Thymus (tissue), 11 donors: ENCODE measurements around the gene PROC. TPM values are rescaled to one million over a fixed set of nuclear protein-coding genes. Genes with fewer than 3 reads are reported as not detected.

Source experiments
- DNase-seq, 9 donors: peaks; one replicate each; pipeline ENCODE4 v3.0.0-alpha.2; 2013; ENCODE audit warnings: low spot score in 9 of 9, low read depth in 6 of 9, missing footprints in 1 of 9
- H3K27ac ChIP-seq, 2 donors: one replicate each; pipeline ENCODE4 v1.5.1; 2013; ENCODE audit warnings: control low read depth in 1 of 2, low read depth in 1 of 2, low read length in 1 of 2, mild to moderate bottlenecking in 1 of 2, moderate library complexity in 1 of 2
- H3K27me3 ChIP-seq, 2 donors: one replicate each; pipeline ENCODE4 v1.5.1; 2013; ENCODE audit warnings: low read length in 1 of 2; ENCODE audit not compliant: control insufficient read depth in 2 of 2, insufficient read depth in 1 of 2
- H3K36me3 ChIP-seq, 2 donors: one replicate each; pipeline ENCODE4 v1.5.1; 2013; ENCODE audit warnings: low read length in 1 of 2, mild to moderate bottlenecking in 1 of 2, moderate library complexity in 1 of 2; ENCODE audit not compliant: control insufficient read depth in 2 of 2, insufficient read depth in 2 of 2
- H3K4me1 ChIP-seq, 2 donors: one replicate each; pipeline ENCODE4 v1.5.1; 2013; ENCODE audit warnings: low read length in 2 of 2; ENCODE audit not compliant: control insufficient read depth in 2 of 2, insufficient read depth in 2 of 2
- H3K4me3 ChIP-seq, 2 donors: one replicate each; pipeline ENCODE4 v1.5.1; 2013; ENCODE audit warnings: low read length in 2 of 2, control low read depth in 1 of 2, mild to moderate bottlenecking in 1 of 2
- H3K9me3 ChIP-seq, 2 donors: one replicate each; pipeline ENCODE4 v1.5.1; 2013; ENCODE audit warnings: low read length in 1 of 2, mild to moderate bottlenecking in 1 of 2; ENCODE audit not compliant: control insufficient read depth in 2 of 2, insufficient read depth in 1 of 2
- WGBS: extraction: QIAGEN DNeasy Blood & Tissue Kit; methylation state at CpG from one replicate; pipeline ENCODE4 v1.1.7; 2013; 5-methylcytosine and 5-hydroxymethylcytosine counted together
- polyA plus RNA-seq: library from polyadenylated mRNA; stranded (reverse); fragments of 200-250 nt; gene quantifications from one replicate; pipeline ENCODE4 v1.2.3, GENCODE V29; 2013
- total RNA-seq: library from RNA; stranded (reverse); fragments of 120-200 nt; gene quantifications from one replicate; pipeline ENCODE4 v1.2.4, GENCODE V29; 2013
- donor health status: healthy.

The PROC gene
- total and polyA plus RNA-seq, 2 donors, result 0.71 to 2.5 TPM

DNA sequence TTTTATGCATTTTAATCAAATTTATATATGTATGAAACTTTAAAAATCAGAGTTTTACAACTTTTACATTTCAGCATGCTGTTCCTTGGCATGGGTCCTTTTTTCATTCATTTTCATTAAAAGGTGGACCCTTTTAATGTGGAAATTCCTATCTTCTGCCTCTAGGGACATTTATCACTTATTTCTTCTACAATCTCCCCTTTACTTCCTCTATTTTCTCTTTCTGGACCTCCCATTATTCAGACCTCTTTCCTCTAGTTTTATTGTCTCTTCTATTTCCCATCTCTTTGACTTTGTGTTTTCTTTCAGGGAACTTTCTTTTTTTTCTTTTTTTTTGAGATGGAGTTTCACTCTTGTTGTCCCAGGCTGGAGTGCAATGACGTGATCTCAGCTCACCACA is 5.7 kb downstream of the PROC start:
- no peak overlapping the region for H3K27ac ChIP-seq
- no peak for DNase-seq
- no peaks in the 10 kb centered on the region for H3K36me3 ChIP-seq
- 72% methylated on average over 1 of the region's 1 CpG for WGBS
- H3K4me3 ChIP-seq, result peak overlapping the region in 1 of 2 donors; percentile 40
- H3K27me3 ChIP-seq, result peaks cover 0 to 29% of the 10 kb centered on the region in 2 donors
- peaks cover 5 to 31% of the 10 kb centered on the region in 2 donors for H3K4me1 ChIP-seq
- H3K9me3 ChIP-seq, result no peaks in the 10 kb centered on the region

DNA sequence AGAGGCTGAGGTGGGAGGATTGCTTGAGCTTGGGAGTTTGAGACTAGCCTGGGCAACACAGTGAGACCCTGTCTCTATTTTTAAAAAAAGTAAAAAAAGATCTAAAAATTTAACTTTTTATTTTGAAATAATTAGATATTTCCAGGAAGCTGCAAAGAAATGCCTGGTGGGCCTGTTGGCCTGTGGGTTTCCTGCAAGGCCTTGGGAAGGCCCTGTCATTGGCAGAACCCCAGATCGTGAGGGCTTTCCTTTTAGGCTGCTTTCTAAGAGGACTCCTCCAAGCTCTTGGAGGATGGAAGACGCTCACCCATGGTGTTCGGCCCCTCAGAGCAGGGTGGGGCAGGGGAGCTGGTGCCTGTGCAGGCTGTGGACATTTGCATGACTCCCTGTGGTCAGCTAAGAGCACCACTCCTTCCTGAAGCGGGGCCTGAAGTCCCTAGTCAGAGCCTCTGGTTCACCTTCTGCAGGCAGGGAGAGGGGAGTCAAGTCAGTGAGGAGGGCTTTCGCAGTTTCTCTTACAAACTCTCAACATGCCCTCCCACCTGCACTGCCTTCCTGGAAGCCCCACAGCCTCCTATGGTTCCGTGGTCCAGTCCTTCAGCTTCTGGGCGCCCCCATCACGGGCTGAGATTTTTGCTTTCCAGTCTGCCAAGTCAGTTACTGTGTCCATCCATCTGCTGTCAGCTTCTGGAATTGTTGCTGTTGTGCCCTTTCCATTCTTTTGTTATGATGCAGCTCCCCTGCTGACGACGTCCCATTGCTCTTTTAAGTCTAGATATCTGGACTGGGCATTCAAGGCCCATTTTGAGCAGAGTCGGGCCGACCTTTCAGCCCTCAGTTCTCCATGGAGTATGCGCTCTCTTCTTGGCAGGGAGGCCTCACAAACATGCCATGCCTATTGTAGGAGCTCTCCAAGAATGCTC is 6.6 kb downstream of the PROC start:
- 90% methylated on average over 13 of the region's 13 CpGs for WGBS
- Histone ChIP-seq H3K27me3 (peaks cover 0 to 29% of the 10 kb centered on the region in 2 donors), H3K27ac (no peak overlapping the region), H3K36me3 (no peaks in the 10 kb centered on the region), H3K9me3 (no peaks in the 10 kb centered on the region), H3K4me3 (no peak overlapping the region), H3K4me1 (peaks cover 5 to 31% of the 10 kb centered on the region in 2 donors)
- no peak for DNase-seq

DNA sequence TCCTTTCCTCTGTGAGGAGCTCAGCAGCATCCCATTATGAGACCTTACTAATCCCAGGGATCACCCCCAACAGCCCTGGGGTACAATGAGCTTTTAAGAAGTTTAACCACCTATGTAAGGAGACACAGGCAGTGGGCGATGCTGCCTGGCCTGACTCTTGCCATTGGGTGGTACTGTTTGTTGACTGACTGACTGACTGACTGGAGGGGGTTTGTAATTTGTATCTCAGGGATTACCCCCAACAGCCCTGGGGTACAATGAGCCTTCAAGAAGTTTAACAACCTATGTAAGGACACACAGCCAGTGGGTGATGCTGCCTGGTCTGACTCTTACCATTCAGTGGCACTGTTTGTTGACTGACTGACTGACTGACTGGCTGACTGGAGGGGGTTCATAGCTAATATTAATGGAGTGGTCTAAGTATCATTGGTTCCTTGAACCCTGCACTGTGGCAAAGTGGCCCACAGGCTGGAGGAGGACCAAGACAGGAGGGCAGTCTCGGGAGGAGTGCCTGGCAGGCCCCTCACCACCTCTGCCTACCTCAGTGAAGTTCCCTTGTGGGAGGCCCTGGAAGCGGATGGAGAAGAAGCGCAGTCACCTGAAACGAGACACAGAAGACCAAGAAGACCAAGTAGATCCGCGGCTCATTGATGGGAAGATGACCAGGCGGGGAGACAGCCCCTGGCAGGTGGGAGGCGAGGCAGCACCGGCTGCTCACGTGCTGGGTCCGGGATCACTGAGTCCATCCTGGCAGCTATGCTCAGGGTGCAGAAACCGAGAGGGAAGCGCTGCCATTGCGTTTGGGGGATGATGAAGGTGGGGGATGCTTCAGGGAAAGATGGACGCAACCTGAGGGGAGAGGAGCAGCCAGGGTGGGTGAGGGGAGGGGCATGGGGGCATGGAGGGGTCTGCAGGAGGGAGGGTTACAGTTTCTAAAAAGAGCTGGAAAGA is 7.6 kb downstream of the PROC start:
- peaks cover 2 to 27% of the 10 kb centered on the region in 2 donors for H3K4me1 ChIP-seq
- H3K36me3 ChIP-seq, result no peaks in the 10 kb centered on the region
- DNase-seq, result no peak
- H3K27me3 ChIP-seq, result peaks cover 0 to 29% of the 10 kb centered on the region in 2 donors
- no peaks in the 10 kb centered on the region for H3K9me3 ChIP-seq
- no peak overlapping the region for H3K27ac ChIP-seq
- 97% methylated on average over 16 of the region's 16 CpGs for whole genome bisulfite sequencing
- no peak overlapping the region for H3K4me3 ChIP-seq

DNA sequence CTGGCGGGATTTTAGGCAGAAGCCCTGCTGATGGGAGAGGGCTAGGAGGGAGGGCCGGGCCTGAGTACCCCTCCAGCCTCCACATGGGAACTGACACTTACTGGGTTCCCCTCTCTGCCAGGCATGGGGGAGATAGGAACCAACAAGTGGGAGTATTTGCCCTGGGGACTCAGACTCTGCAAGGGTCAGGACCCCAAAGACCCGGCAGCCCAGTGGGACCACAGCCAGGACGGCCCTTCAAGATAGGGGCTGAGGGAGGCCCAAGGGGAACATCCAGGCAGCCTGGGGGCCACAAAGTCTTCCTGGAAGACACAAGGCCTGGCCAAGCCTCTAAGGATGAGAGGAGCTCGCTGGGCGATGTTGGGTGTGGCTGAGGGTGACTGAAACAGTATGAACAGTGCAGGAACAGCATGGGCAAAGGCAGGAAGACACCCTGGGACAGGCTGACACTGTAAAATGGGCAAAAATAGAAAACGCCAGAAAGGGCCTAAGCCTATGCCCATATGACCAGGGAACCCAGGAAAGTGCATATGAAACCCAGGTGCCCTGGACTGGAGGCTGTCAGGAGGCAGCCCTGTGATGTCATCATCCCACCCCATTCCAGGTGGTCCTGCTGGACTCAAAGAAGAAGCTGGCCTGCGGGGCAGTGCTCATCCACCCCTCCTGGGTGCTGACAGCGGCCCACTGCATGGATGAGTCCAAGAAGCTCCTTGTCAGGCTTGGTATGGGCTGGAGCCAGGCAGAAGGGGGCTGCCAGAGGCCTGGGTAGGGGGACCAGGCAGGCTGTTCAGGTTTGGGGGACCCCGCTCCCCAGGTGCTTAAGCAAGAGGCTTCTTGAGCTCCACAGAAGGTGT is 8.5 kb downstream of the PROC start:
- Histone ChIP-seq H3K4me1 (peaks cover 2 to 18% of the 10 kb centered on the region in 2 donors), H3K27ac (no peak overlapping the region), H3K36me3 (no peaks in the 10 kb centered on the region), H3K4me3 (no peak overlapping the region), H3K9me3 (no peaks in the 10 kb centered on the region), H3K27me3 (peaks cover 0 to 25% of the 10 kb centered on the region in 2 donors)
- no peak for DNase-seq
- WGBS, result 99% methylated on average over 10 of the region's 10 CpGs

DNA sequence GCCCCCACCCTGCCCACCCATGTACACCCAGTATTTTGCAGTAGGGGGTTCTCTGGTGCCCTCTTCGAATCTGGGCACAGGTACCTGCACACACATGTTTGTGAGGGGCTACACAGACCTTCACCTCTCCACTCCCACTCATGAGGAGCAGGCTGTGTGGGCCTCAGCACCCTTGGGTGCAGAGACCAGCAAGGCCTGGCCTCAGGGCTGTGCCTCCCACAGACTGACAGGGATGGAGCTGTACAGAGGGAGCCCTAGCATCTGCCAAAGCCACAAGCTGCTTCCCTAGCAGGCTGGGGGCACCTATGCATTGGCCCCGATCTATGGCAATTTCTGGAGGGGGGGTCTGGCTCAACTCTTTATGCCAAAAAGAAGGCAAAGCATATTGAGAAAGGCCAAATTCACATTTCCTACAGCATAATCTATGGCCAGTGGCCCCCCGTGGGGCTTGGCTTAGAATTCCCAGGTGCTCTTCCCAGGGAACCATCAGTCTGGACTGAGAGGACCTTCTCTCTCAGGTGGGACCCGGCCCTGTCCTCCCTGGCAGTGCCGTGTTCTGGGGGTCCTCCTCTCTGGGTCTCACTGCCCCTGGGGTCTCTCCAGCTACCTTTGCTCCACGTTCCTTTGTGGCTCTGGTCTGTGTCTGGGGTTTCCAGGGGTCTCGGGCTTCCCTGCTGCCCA is 9.3 kb downstream of the PROC start:
- DNase-seq, result no peak
- Histone ChIP-seq H3K4me1 (peaks cover 2 to 12% of the 10 kb centered on the region in 2 donors), H3K27me3 (peaks cover 0 to 17% of the 10 kb centered on the region in 2 donors), H3K9me3 (no peaks in the 10 kb centered on the region), H3K4me3 (no peak overlapping the region), H3K27ac (no peak overlapping the region), H3K36me3 (no peaks in the 10 kb centered on the region)
- WGBS, result 97% methylated on average over 7 of the region's 7 CpGs

DNA sequence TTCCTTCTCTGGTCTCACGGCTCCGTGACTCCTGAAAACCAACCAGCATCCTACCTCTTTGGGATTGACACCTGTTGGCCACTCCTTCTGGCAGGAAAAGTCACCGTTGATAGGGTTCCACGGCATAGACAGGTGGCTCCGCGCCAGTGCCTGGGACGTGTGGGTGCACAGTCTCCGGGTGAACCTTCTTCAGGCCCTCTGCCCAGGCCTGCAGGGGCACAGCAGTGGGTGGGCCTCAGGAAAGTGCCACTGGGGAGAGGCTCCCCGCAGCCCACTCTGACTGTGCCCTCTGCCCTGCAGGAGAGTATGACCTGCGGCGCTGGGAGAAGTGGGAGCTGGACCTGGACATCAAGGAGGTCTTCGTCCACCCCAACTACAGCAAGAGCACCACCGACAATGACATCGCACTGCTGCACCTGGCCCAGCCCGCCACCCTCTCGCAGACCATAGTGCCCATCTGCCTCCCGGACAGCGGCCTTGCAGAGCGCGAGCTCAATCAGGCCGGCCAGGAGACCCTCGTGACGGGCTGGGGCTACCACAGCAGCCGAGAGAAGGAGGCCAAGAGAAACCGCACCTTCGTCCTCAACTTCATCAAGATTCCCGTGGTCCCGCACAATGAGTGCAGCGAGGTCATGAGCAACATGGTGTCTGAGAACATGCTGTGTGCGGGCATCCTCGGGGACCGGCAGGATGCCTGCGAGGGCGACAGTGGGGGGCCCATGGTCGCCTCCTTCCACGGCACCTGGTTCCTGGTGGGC is 10.0 kb downstream of the PROC start:
- Histone ChIP-seq H3K36me3 (no peaks in the 10 kb centered on the region), H3K4me3 (no peak overlapping the region), H3K27me3 (peaks cover 0 to 10% of the 10 kb centered on the region in 2 donors), H3K27ac (no peak overlapping the region), H3K4me1 (peaks cover 0 to 5% of the 10 kb centered on the region in 2 donors), H3K9me3 (no peaks in the 10 kb centered on the region)
- DNase-seq, result no peak
- 97% methylated on average over 36 of the region's 36 CpGs for WGBS

DNA sequence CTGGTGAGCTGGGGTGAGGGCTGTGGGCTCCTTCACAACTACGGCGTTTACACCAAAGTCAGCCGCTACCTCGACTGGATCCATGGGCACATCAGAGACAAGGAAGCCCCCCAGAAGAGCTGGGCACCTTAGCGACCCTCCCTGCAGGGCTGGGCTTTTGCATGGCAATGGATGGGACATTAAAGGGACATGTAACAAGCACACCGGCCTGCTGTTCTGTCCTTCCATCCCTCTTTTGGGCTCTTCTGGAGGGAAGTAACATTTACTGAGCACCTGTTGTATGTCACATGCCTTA is 10.5 kb downstream of the PROC start:
- Histone ChIP-seq H3K4me1 (no peaks in the 10 kb centered on the region), H3K27me3 (peaks cover 0 to 5% of the 10 kb centered on the region in 2 donors), H3K9me3 (no peaks in the 10 kb centered on the region), H3K4me3 (no peak overlapping the region), H3K27ac (no peak overlapping the region), H3K36me3 (no peaks in the 10 kb centered on the region)
- no peak for DNase-seq
- WGBS, result 95% methylated on average over 6 of the region's 6 CpGs

DNA sequence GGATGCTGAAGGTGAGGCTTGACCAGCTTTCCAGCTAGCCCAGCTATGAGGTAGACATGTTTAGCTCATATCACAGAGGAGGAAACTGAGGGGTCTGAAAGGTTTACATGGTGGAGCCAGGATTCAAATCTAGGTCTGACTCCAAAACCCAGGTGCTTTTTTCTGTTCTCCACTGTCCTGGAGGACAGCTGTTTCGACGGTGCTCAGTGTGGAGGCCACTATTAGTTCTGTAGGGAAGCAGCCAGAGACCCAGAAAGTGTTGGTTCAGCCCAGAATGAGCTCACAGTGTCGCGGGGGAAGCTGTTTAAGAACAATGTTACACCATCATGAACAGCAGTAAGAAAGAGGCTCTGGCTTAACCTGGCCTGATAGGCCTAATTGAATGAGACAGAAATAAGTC is 11.1 kb downstream of the PROC start:
- H3K4me1 ChIP-seq, result no peaks in the 10 kb centered on the region
- no peak overlapping the region for H3K4me3 ChIP-seq
- no peak overlapping the region for H3K27ac ChIP-seq
- 96% methylated on average over 4 of the region's 4 CpGs for WGBS
- no peaks in the 10 kb centered on the region for H3K36me3 ChIP-seq
- H3K27me3 ChIP-seq, result peaks cover 0 to under 1% of the 10 kb centered on the region in 2 donors
- no peak for DNase-seq
- no peaks in the 10 kb centered on the region for H3K9me3 ChIP-seq
